ENCODE data around the gene NPIPA5.
A peak's percentile ranks its signal among the peaks of the same experiment; 100 is the strongest.
"Not testable (repeated sequence)": the region's sequence is repeated elsewhere in the genome, so short reads cannot be mapped to it uniquely, and the experiment has no call there.

The NPIPA5 gene

GRCh38 chr16:15415511-15415985, 37.5 kb upstream of the NPIPA5 start:
- peak; percentile 74 for DNase-seq (ENCODE audit: low read depth)

GRCh38 chr16:15409476-15409875, 31.4 kb upstream of the NPIPA5 start:
- not testable (repeated sequence) for H3K4me3 ChIP-seq (ENCODE audit: low read length); DNase-seq (ENCODE audit: low read depth)

More at GRCh38 chr16:15415511-15415985, 37.5 kb upstream of the NPIPA5 start:
- no peak overlapping the region for H3K4me3 ChIP-seq (ENCODE audit: low read length)
- no peak for TF ChIP-seq CTCF (IDR thresholded peaks at IDR 0.05; ENCODE audit: insufficient read depth, low read depth, low read length, missing control alignments)

- not testable (repeated sequence) for DNase-seq (ENCODE audit: low read depth); H3K4me3 ChIP-seq (ENCODE audit: low read length)
Observed at GRCh38 chr16:15407756-15408155, 29.7 kb upstream of the NPIPA5 start.

- peak; percentile 40 for DNase-seq (ENCODE audit: low read depth)
- no peak overlapping the region for H3K4me3 ChIP-seq (ENCODE audit: low read length)
- TF ChIP-seq CTCF (IDR thresholded peaks at IDR 0.05; ENCODE audit: insufficient read depth, low read depth, low read length, missing control alignments), result no peak
Observed at GRCh38 chr16:15404792-15405191, 26.7 kb upstream of the NPIPA5 start.

- H3K4me3 ChIP-seq (ENCODE audit: low read length), result not testable (repeated sequence)
- peak; percentile 10 for DNase-seq (ENCODE audit: low read depth)
Observed at GRCh38 chr16:15404091-15404490, 26.0 kb upstream of the NPIPA5 start.

GRCh38 chr16:15403392-15403995, 25.4 kb upstream of the NPIPA5 start:
- TF ChIP-seq CTCF (IDR thresholded peaks at IDR 0.05; ENCODE audit: insufficient read depth, low read depth, low read length, missing control alignments), result no peak
- no peak overlapping the region for H3K4me3 ChIP-seq (ENCODE audit: low read length)
- DNase-seq (ENCODE audit: low read depth), result peak; percentile 86

GRCh38 chr16:15401972-15402371, 23.9 kb upstream of the NPIPA5 start:
- TF ChIP-seq CTCF (IDR thresholded peaks at IDR 0.05; ENCODE audit: insufficient read depth, low read depth, low read length, missing control alignments), result no peak
- no peak overlapping the region for H3K4me3 ChIP-seq (ENCODE audit: low read length)
- DNase-seq (ENCODE audit: low read depth), result no peak

GRCh38 chr16:15400314-15400713, 22.2 kb upstream of the NPIPA5 start:
- H3K4me3 ChIP-seq (ENCODE audit: low read length); DNase-seq (ENCODE audit: low read depth): not testable (repeated sequence)

- no peak overlapping the region for H3K4me3 ChIP-seq (ENCODE audit: low read length)
- DNase-seq (ENCODE audit: low read depth), result no peak
- no peak for TF ChIP-seq CTCF (IDR thresholded peaks at IDR 0.05; ENCODE audit: insufficient read depth, low read depth, low read length, missing control alignments)
Observed at GRCh38 chr16:15399317-15399716, 21.2 kb upstream of the NPIPA5 start.
